ENCODE results near the gene SCGB1A1.

Gene SCGB1A1

DNA sequence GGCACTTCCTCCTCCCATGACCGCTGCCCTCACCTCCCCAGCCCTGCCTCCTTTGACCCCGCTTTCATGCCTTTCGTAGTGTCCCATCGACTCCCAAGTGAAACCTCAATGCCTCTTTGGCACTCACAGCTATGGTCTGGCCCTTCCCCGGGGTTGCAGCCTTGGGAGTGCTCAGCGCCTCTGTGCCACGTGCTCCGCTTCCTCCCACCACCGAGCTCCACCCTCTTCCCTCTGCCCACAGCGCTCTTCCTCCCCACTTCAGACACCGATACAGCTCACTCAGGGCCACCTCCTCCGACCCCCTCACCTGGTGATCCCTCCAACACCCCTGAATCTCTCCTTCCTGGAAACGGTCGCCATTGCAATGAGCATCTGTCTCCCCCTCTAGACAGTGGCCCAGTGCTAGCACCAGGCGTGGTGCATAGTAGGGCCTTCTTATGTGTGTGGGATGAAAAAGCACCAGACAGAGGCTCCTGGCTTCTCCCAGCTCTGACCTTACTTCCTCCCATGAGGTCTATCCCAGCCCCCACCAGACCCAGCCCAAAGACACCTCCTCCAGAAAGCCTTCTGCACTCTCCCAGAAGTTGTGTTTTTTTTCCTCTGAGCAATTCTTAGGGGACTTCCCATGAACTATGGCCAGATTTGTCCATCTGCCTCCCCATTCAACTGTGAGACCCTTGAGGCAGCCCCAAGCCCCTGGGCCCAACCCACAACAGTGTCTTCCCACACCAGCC, 16.4 kb upstream of the SCGB1A1 start:
- Histone ChIP-seq H3K27me3 (ENCODE audit: insufficient read depth, poor library complexity, severe bottlenecking) (no peaks in the 10 kb centered on the region), H3K27ac (replicated peaks) (peak overlapping the region; percentile 69), H3K4me3 (replicated peaks; ENCODE audit: insufficient read depth, low read length) (0 out of 2 replicates have a peak overlapping the region, but pooled peaks have one; percentile 9)
- peak; percentile 70; the same call in 1 of the 2 replicates for TF ChIP-seq SPI1 (IDR thresholded peaks at IDR 0.05; ENCODE audit: borderline replicate concordance, low read depth)
- peak; percentile 76 for TF ChIP-seq POLR2AphosphoS5 (IDR thresholded peaks at IDR 0.05; ENCODE audit: low read depth)
- peak; percentile 12 for TF ChIP-seq REST (IDR thresholded peaks at IDR 0.05; ENCODE audit: insufficient replicate concordance, low read depth)
- TF ChIP-seq GABPA (IDR thresholded peaks at IDR 0.05; ENCODE audit: low read depth) = no peak
- DNase-seq (ENCODE audit: low read depth in 1 of 2, low spot score in 1 of 2) = peak in 1 of 2 experiments; percentile 78

DNA sequence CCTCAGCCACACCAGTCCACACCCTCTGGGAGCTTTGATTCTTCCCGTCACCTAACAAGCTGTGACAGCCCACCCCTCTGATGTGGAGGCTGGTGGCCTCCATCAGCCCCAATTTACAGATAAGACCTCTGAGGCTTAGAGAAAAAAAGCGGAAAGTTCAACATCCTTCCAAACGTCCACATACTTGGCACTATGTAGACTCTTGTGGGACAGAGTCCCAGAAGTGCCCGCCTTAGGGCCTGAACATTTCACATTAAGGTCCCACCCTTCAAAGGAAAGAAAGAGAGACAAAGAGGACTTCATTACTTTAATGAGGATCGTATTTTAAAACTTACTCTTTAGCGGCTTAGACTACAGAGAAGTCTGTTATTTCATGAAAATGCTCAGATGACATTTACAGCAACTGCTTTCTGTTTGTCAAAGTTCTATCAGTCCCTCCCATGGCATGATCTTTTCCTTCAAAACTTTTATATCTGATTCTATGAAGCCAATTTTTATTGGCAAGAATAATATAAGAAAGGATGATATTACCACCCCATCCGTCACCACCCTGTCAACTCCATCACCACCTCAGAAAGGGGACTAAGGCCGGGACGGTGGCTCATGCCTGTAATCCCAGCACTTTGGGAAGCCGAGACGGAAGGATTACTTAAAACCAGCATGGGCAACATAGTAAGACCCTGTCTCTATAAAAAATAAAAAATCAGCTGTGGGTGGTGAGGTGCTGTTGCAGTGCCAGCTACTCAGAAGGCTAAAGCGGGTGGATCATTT, 15.7 kb upstream of the SCGB1A1 start:
- DNase-seq (ENCODE audit: low read depth in 1 of 2, low spot score in 1 of 2) = no peak
- no peak for TF ChIP-seq CTCF (IDR thresholded peaks at IDR 0.05; ENCODE audit: insufficient read depth, low read length)
- no peak for TF ChIP-seq POLR2AphosphoS5 (IDR thresholded peaks at IDR 0.05; ENCODE audit: low read depth)
- no peak for TF ChIP-seq REST (IDR thresholded peaks at IDR 0.05; ENCODE audit: insufficient replicate concordance, low read depth)
- no peak for TF ChIP-seq SPI1 (IDR thresholded peaks at IDR 0.05; ENCODE audit: borderline replicate concordance, low read depth)
- no peak for TF ChIP-seq GABPA (IDR thresholded peaks at IDR 0.05; ENCODE audit: low read depth)
- no peak overlapping the region for H3K4me3 ChIP-seq (replicated peaks; ENCODE audit: insufficient read depth, low read length)
- H3K27ac ChIP-seq (replicated peaks) = peak overlapping the region; percentile 69; the same call in 1 of the 2 replicates
- H3K27me3 ChIP-seq (ENCODE audit: insufficient read depth, poor library complexity, severe bottlenecking) = no peaks in the 10 kb centered on the region

DNA sequence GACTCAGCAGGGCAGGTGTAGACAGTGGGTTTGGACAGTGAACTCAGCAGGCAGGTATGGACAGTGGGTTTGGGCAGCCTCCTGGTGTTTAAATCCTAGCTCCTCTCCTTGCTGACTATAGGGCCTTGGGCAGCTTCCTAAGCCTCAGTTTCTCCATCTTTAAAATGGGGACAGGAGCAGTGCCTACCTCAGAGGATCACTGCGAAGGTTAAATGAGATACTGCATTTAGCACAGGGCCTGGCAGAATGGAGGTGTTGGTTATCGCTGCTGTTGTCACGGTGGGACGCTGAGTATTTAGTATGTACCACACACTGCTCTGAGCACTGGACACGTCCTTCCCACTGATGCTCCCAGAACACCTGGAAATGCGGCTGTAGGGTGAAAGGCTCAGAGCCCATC, 14.4 kb upstream of the SCGB1A1 start:
- Histone ChIP-seq H3K27me3 (ENCODE audit: insufficient read depth, poor library complexity, severe bottlenecking) (no peaks in the 10 kb centered on the region), H3K4me3 (replicated peaks; ENCODE audit: insufficient read depth, low read length) (no peak overlapping the region), H3K27ac (replicated peaks) (no peak overlapping the region)
- no peak for TF ChIP-seq CTCF (IDR thresholded peaks at IDR 0.05; ENCODE audit: insufficient read depth, low read length)
- TF ChIP-seq SPI1 (IDR thresholded peaks at IDR 0.05; ENCODE audit: borderline replicate concordance, low read depth) = no peak
- TF ChIP-seq REST (IDR thresholded peaks at IDR 0.05; ENCODE audit: insufficient replicate concordance, low read depth) = no peak
- no peak for TF ChIP-seq GABPA (IDR thresholded peaks at IDR 0.05; ENCODE audit: low read depth)
- no peak for TF ChIP-seq POLR2AphosphoS5 (IDR thresholded peaks at IDR 0.05; ENCODE audit: low read depth)
- no peak for DNase-seq (ENCODE audit: low read depth in 1 of 2, low spot score in 1 of 2)
